GM12891 (cell line): Measurements from ENCODE around the gene ZNF717.

Experiments
- POLR2AphosphoS5 ChIP-seq: IDR thresholded peaks from 2 replicates; pipeline ENCODE4 v1.6.1; 2011; ENCODE audit warnings: low read depth, low read length, control low read depth
- SPI1 ChIP-seq: IDR thresholded peaks from 2 replicates; pipeline ENCODE4 v1.6.1; 2011; ENCODE audit warnings: low read depth, low read length, control low read depth

DNA sequence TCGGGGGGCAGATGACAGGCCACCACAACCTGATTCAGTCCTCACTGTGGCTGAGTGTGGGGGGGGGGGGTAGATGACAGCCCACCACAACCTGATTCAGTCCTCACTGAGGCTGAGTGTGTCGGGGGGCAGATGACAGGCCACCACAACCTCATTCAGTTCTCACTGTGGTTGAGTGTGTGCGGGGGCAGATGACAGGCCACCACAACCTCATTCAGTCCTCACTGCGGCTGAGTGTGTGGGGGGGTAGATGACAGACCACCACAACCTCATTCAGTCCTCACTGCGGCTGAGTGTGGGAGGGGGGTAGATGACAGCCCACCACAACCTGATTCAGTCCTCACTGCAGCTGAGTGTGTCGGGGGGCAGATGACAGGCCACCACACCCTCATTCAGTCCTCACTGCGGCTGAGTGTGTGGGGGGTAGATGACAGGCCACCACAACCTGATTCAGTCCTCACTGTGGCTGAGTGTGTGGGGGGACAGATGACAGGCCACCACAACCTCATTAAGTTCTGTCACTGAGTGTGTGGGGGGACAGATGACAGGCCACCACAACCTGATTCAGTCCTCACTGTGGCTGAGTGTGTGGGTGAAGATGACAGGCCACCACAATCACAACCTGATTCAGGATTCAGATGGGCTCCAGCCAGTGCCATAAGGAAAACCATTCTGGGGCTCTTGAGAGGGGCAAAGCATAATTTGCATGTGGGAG is 16.9 kb downstream of the ZNF717 start:
- TF ChIP-seq POLR2AphosphoS5, result no peak
- TF ChIP-seq SPI1, result no peak
